Left cardiac atrium (tissue), 4 donors: ENCODE data around the gene SLC45A3. TPM values are rescaled to one million over a fixed set of nuclear protein-coding genes. Genes with fewer than 3 reads are reported as not detected.
"Not testable (repeated sequence)": the region's sequence is repeated elsewhere in the genome, so short reads cannot be mapped to it uniquely, and the experiment has no call there.

ENCODE experiments used
- ATAC-seq, 2 donors: fragments of 200-7000 bp; cut with Tn5 transposase; one replicate each; pipeline ENCODE4 v1.9.1; 2020; ENCODE audit warnings: mild to moderate bottlenecking in 2 of 2, moderate library complexity in 2 of 2
- DNase-seq: peaks from one replicate; pipeline ENCODE4 v3.0.0-alpha.2; 2020
- intact Hi-C, 2 donors: fragments of 100-400 bp; cut with DNase I; formaldehyde crosslinking; loops; one replicate each; pipeline versions ENCODE4 v1.14.1 to v1.15.1; 2022 to 2023
- total RNA-seq, 2 donors: library from RNA; stranded (reverse); fragmentation: NEBNext Ultra II Directional; extraction: Animal tissue kit (Norgen Biotek cat#: 25700); gene quantifications; one replicate each; pipeline ENCODE4 v1.2.1, GENCODE V29; 2021
- donor health status: DM: no; HTN: yes; CAD: no.
- donor health status: DM: no; HTN: yes; CAD: no; lungs with severe emphysema.
- donor health status: DM: yes; HTN: yes; CAD: no.
- donor health status: Dilated cardiomyopathy.

The SLC45A3 gene
- total RNA-seq, 2 donors from 2014 or later, result 1.3 to 3.3 TPM

DNA sequence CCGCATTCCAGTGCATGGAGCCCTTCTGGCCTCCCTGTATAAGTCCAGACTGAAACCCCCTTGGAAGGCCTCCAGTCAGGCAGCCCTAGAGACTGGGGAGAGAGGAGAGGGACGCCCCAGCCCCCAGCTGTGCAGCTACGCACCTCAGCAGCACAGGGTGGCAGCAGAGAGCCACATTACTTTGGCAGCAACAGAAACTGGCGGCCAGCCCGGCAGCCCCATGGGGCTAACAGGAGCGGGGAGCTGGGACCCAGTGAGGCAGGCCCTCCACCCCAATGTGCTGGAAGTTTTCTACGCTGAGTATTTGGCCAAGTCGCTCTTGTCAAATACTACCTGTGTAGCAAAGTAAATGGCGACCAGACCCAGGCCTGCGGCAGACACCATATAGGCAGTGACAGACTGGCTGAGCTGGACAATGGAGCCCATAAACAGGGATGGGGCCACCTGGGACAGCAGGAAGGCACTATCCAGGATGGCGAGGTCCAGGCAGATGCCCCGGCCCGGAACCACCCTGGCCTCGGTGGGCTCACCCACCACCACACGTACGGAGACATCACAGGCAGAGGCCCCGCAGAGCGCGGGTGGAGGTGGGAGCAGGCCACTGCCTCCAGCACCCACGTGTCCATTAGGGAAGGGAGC, 21.2 kb downstream of the SLC45A3 start:
- DNase-seq, result peak; percentile 86
- peak; percentile 81 for ATAC-seq
- intact Hi-C loops, result loop anchor here (1.0 to 10.0 kb wide), 4 partner anchors 51 to 132 kb away; no protein-coding TSS in a partner anchor

DNA sequence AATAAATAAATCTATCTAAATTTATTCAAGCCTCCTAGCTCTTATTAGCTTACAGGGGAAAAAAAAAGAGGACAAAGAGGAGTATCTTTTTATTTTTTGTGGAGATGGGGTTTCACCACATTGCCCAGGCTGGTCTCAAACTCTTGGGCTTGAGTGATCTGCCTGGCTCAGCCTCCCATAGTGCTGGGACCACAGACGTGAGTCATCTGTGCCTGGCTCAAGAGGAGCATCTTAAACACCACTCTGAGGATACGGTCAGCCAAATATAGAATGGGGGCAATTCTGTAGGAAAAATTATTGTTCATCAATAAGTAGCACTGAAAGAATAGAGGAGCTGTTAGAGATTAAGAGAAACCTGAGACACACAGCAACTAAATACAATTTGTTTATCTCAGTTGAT, 24.1 kb downstream of the SLC45A3 start:
- no peak for ATAC-seq
- intact Hi-C loops, result loop anchor here (5.0 to 10.0 kb wide), 2 partner anchors 121 to 129 kb away; no protein-coding TSS in a partner anchor
- DNase-seq, result no peak

GRCh38 chr1:205652984-205653383, 27.3 kb downstream of the SLC45A3 start:
- no peak for ATAC-seq
- intact Hi-C loops, result loop anchor here in 1 of 2 donors (10.0 kb wide), 1 partner anchor 118 kb away; no protein-coding TSS in a partner anchor
- DNase-seq, result no peak

- intact Hi-C loops, result loop anchor here in 1 of 2 donors (10.0 kb wide), 1 partner anchor 115 kb away; no protein-coding TSS in a partner anchor
- DNase-seq (no peak), ATAC-seq (no peak)
These were observed 30.1 kb downstream of the SLC45A3 start for GRCh38 chr1:205650241-205650640.

DNA sequence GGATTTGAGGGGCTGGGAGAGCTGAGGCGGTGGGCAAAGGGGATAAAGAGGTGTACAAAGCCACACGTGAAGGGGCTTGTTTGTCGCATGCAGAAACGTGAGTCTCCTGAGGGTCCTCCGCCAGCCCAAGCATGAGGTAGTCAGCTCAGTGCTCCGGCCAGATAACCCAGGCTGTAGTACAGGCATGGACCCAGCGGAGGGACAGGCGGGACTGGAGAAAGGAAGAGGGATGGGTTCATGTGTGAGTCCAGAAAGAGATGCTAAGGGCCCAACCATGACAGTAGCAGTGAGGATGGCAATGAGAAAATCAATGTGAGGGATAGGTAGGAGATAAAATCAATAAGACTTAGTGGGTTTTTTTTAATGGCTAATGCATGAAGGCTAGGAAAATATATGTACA, 34.8 kb downstream of the SLC45A3 start:
- DNase-seq, result no peak
- intact Hi-C loops, result no loop called here
- no peak for ATAC-seq

DNA sequence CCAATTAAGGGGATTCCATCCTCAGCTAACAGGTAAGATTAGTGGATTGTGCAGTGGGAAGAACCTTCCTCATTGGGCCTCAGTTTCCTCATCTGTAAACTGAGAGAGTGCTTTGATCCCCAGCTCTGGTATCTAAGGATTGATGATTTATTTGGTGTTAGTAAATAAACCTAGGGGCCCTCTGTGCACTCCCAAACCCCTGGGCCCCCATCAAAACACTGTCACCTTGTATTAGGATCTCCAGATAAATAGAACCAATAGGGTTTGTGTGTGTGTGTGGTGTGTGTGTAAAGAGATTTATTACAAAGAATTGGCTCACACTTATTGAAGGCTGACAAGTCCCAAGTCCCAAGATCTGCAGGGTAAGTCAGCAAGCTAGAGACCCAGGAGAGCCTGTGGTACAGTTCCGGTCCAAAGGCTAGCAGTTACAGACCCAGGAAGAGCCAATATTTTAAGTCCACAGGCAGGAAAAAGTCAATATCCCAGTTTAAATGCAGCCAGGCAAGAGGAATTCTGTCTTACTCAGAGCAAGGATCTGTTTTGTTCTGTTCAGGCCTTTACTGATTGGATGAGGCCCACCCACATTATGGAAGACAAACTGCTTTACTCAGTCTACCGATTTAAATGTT, 37.5 kb downstream of the SLC45A3 start:
- intact Hi-C loops, result no loop called here
- ATAC-seq (no peak), DNase-seq (no peak)

GRCh38 chr1:205639567-205639966, 40.7 kb downstream of the SLC45A3 start:
- intact Hi-C loops, result loop anchor here in 1 of 2 donors (10.0 kb wide), 1 partner anchor 105 kb away; no protein-coding TSS in a partner anchor
- ATAC-seq (no peak), DNase-seq (no peak)

DNA sequence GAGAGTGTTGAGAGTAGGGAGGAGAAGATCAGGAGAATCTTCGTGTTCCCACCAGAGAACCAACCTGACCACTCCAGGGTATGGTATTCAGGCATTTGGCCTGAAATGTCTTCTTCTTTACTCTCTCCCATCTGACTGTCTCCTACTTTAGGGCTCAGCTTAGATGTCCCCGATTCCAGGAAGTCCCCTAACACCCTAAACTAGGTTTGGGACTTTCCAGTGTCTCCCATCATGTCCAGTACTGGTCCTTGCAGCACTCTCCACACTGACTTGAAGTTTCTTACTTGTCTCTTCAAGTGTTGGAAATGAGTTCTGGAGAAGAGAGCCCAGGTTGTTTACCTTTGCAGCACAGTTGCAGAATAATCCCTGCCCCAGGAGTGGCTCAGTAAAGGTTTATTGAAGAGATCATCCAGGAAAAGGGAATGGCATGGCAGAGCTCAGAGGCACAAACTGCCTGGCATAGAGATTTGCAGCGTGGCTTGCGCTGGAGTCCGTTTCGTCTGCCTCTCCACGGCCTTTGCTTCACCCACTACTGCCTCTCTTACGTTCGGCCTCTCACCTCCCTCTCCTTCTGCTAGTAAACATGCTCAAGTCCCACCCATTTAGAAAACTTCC, 42.3 kb downstream of the SLC45A3 start:
- DNase-seq (no peak), ATAC-seq (no peak)
- intact Hi-C loops, result loop anchor here in 1 of 2 donors (10.0 kb wide), 1 partner anchor 103 kb away; no protein-coding TSS in a partner anchor

DNA sequence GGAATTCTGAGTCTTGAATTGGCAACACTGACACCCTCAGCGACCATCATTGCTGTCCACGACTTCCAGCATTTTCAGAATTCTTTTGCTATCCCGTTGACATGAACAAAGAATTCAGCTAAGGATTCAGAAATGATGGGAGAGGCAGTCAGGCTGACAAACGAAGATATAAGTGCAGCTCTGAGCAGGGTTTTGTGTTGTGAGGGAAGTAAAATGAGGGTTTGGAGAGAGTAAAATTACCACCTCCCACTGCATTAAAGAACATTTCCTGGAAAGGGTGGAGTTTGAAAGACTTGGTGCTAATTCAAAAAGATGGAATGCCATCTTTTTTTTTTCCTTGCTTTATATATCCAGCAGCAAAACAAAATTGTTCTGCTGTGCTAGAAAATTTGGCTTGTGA, 43.6 kb downstream of the SLC45A3 start:
- no peak for ATAC-seq
- DNase-seq, result no peak
- intact Hi-C loops, result loop anchor here in 1 of 2 donors (10.0 kb wide), 1 partner anchor 102 kb away; no protein-coding TSS in a partner anchor

- not testable (repeated sequence) for DNase-seq, ATAC-seq
- intact Hi-C loops, result loop anchor here in 1 of 2 donors (10.0 kb wide), 1 partner anchor 101 kb away; no protein-coding TSS in a partner anchor
These were observed 44.2 kb downstream of the SLC45A3 start for GRCh38 chr1:205636138-205636530.

DNA sequence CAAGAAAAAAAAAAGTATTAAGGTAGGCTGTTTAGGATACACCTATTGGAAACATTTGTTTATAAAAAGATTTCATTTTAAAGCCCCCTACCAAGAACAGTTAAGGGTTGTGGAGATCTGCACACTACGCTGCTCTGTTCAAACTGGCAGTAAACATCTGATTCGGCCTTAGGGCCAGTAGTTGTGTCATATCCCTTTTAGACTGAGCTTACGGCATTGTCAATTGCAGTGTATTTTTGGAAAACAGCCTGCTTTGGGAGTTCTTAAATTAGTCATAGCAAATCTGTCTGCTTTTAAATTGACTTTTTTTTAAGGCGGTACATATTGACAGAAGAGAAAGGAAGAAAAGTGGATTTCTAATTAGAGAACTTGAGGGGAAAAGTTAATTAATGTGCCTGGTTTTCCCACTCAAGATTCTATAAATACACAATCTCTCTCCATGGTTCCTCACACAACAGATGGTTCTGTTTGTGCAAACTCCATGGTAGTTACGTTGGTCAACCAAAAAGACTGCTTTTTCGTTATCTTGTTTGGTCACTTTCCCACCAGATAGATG, 46.8 kb downstream of the SLC45A3 start:
- ATAC-seq (no peak), DNase-seq (no peak)
- intact Hi-C loops, result loop anchor here (2.0 to 10.0 kb wide), 3 partner anchors 41 to 99 kb away; no protein-coding TSS in a partner anchor

- no peak for ATAC-seq
- intact Hi-C loops, result loop anchor here (2.0 to 10.0 kb wide), 3 partner anchors 40 to 98 kb away; no protein-coding TSS in a partner anchor
These were observed 47.6 kb downstream of the SLC45A3 start for GRCh38 chr1:205632669-205633169.

GRCh38 chr1:205631768-205632668, 48.3 kb downstream of the SLC45A3 start, which contains the start of gene ELK4:
Gene ELK4 (minus strand): TSS chr1:205632011. CDS start chr1:205623882, 8,129 bp downstream.
- ATAC-seq, result peak; percentile 98
- DNase-seq, result peak; percentile 99
- intact Hi-C loops, result loop anchor here (2.0 to 10.0 kb wide), 3 partner anchors 39 to 97 kb away; no protein-coding TSS in a partner anchor

More at GRCh38 chr1:205632669-205633169, 47.6 kb downstream of the SLC45A3 start:
- DNase-seq, result no peak

DNA sequence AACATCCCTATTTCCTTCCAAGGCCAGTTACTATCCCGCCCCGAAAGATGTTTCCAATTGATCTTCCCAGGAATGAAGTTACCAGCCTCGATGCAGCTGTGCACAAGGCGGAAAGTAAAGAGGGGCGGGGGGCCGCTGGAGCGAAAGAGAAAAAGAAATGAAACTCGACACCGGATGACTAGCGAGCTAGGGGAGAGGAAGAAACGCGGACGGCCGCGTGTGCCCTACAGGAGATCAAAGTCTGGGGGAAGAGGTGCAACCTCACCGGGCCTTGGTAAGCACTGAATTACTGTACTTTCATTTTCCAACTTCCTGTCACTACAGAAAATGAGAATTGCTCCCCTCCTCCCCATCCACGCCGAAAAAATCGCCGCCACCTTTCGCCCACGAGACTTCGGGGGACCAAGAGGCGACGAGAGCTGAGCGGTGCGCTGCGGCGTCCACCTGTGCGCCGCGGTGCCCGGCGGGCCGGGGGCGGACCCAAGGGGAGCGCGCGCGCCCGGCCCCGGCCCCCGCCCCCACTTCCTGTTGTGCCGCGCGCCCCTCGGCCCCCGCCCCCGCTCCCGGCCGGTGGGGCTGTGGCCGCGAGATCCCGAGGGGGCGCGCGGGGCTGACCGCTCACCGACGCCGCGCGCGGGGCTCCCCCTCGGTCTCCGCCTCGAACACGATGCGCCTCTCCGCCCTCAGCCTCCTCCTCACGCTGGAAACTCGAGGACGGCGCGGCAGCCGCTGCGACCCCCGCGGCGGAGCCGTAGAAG, 49.1 kb downstream of the SLC45A3 start:
- ATAC-seq, result peak; percentile 80 to 81
- peak; percentile 67 for DNase-seq
- intact Hi-C loops, result loop anchor here (5.0 to 10.0 kb wide), 2 partner anchors 39 to 96 kb away; no protein-coding TSS in a partner anchor

- intact Hi-C loops, result loop anchor here (5.0 to 10.0 kb wide), 2 partner anchors 38 to 96 kb away; no protein-coding TSS in a partner anchor
- DNase-seq (no peak), ATAC-seq (no peak)
These were observed 49.7 kb downstream of the SLC45A3 start for GRCh38 chr1:205630651-205631009.

DNA sequence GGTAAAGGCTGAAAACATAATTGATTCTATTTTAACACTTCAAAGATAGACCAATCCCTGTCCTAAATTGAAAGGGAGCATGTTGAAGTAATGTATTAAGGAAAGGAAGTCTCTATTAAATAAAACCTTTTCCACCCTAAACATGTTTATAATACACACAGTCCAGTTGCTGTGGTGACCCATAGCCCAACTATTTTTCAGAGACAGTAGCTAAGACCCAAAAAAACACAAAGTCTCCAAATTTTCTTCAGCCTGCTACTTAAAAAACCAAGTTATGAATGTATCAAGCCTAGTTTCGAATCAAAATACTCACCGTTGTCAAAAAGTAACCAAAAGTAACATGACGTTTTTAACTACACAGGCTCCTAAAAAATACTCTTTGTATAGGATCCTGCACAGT, 50.1 kb downstream of the SLC45A3 start:
- intact Hi-C loops, result loop anchor here (5.0 to 10.0 kb wide), 2 partner anchors 38 to 95 kb away; no protein-coding TSS in a partner anchor
- ATAC-seq, result no peak
- DNase-seq, result no peak

DNA sequence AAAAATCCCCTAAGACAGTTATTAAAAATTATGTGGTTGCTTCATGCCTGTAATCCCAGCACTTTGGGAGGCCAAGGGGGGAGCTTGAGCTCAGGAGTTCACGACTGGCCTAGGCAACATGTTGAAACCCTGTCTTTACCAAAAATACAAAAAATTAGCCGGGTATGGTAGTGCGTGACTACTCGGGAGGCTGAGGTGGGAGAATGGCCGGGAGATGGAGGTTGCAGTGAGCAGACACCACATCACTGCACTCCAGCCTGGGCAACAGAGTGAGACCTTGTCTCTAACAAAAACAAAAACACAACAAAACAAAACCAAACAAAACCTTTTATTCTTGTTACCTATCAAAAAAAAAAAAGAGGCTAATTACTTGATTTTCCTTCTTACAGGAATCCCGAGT, 50.6 kb downstream of the SLC45A3 start:
- intact Hi-C loops, result loop anchor here (5.0 to 10.0 kb wide), 2 partner anchors 37 to 95 kb away; no protein-coding TSS in a partner anchor
- no peak for ATAC-seq
- no peak for DNase-seq
